ENCODE measurements around the gene MMS22L.

Gene MMS22L

GRCh38 chr6:97145691-97146090, 137.3 kb downstream of the MMS22L start:
- no peak for DNase-seq (ENCODE audit: low spot score)

- no peak for DNase-seq (ENCODE audit: low spot score)
Measured at GRCh38 chr6:97141756-97142155, 141.3 kb downstream of the MMS22L start.

- DNase-seq (ENCODE audit: low spot score), result no peak
Measured at GRCh38 chr6:97138581-97138980, 144.4 kb downstream of the MMS22L start.

GRCh38 chr6:97136626-97137358, 146.2 kb downstream of the MMS22L start:
- no peak for DNase-seq (ENCODE audit: low spot score)

- no peak for DNase-seq (ENCODE audit: low spot score)
Measured at GRCh38 chr6:97133067-97133466, 149.9 kb downstream of the MMS22L start.

GRCh38 chr6:97129106-97129505, 153.9 kb downstream of the MMS22L start:
- DNase-seq (ENCODE audit: low spot score), result no peak

GRCh38 chr6:97128507-97128906, 154.5 kb downstream of the MMS22L start:
- DNase-seq (ENCODE audit: low spot score), result no peak

GRCh38 chr6:97123652-97124051, 159.4 kb downstream of the MMS22L start:
- DNase-seq (ENCODE audit: low spot score), result no peak

GRCh38 chr6:97123112-97123511, 159.9 kb downstream of the MMS22L start:
- no peak for DNase-seq (ENCODE audit: low spot score)

GRCh38 chr6:97120511-97120910, 162.5 kb downstream of the MMS22L start:
- DNase-seq (ENCODE audit: low spot score), result no peak

GRCh38 chr6:97114645-97115044, 168.4 kb downstream of the MMS22L start:
- DNase-seq (ENCODE audit: low spot score), result no peak

GRCh38 chr6:97113170-97113569, 169.8 kb downstream of the MMS22L start:
- no peak for DNase-seq (ENCODE audit: low spot score)

GRCh38 chr6:97111243-97111642, 171.8 kb downstream of the MMS22L start:
- no peak for DNase-seq (ENCODE audit: low spot score)

GRCh38 chr6:97110626-97111025, 172.4 kb downstream of the MMS22L start:
- no peak for DNase-seq (ENCODE audit: low spot score)

GRCh38 chr6:97110149-97110548, 172.9 kb downstream of the MMS22L start:
- no peak for DNase-seq (ENCODE audit: low spot score)

- DNase-seq (ENCODE audit: low spot score), result no peak
Measured at GRCh38 chr6:97109444-97109843, 173.6 kb downstream of the MMS22L start.

GRCh38 chr6:97102145-97102790, 180.7 kb downstream of the MMS22L start:
- no peak for DNase-seq (ENCODE audit: low spot score)

GRCh38 chr6:97100696-97101095, 182.3 kb downstream of the MMS22L start:
- no peak for DNase-seq (ENCODE audit: low spot score)

GRCh38 chr6:97097068-97098047, 185.7 kb downstream of the MMS22L start:
- DNase-seq (ENCODE audit: low spot score), result no peak

- DNase-seq (ENCODE audit: low spot score), result no peak
Measured at GRCh38 chr6:97095311-97095850, 187.6 kb downstream of the MMS22L start.

GRCh38 chr6:97094376-97094775, 188.6 kb downstream of the MMS22L start:
- DNase-seq (ENCODE audit: low spot score), result no peak

- no peak for DNase-seq (ENCODE audit: low spot score)
Measured at GRCh38 chr6:97092673-97093305, 190.2 kb downstream of the MMS22L start.

All from NAMALWA (cell line).